Measurements from ENCODE around the gene ACSM6.
"Not testable (repeated sequence)": the region's sequence is repeated elsewhere in the genome, so short reads cannot be mapped to it uniquely, and the experiment has no call there.

The ACSM6 gene

DNA sequence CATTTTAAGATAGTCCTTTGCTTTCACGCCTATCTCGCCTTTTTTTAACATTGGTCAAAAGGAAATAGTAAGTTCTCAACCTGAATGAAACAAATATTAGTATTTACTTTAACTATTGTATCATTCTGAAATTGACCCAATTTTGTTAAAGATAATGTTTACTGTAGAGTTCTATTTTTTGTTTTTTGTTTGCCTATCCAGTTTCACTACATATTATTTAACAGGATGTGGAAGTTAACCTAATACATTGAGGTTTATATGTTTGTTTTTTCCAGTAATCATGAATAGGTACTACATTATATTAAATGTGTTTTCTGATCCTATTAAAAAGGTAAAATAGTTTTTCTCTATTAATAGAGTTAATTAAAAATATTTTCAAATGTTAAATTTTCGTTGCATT, 26.5 kb downstream of the ACSM6 start:
- DNase-seq: no peak

DNA sequence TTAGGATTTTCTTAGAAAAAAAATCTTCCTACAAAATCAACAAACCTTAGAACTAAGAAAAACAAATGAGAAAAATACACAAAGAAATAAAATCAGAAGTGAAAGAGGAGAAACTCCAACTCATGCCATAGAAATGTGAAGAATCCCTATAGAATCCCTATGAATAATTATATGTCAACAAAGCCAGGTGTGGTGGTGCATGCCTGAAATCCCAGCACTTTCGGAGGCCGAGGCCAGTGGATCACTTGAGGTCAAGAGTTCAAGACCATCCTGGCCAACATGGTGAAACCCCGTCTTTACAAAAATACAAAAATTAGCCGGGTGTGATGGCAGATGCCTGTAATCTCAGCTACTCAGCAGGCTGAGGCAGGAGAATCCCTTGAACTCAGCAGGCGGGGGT, 27.1 kb downstream of the ACSM6 start:
- DNase-seq: no peak

DNA sequence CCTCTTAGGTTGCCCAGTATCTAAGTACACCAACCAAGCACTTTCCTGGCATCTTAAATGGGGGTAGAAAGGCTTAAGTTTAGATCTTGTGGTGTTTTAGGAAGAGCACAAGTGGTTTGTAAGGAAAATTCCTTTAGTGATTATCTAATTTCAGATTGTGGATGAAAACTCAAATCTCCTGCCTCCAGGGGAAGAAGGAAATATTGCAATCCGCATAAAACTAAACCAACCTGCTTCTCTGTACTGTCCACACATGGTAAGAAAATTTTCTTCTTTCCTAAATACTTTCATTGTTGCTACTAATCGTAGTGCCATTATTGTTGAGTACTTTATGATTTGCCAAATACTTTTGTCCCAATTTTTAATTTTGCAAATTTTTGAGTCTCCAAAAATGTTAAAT, 31.1 kb downstream of the ACSM6 start:
- no peak for DNase-seq

DNA sequence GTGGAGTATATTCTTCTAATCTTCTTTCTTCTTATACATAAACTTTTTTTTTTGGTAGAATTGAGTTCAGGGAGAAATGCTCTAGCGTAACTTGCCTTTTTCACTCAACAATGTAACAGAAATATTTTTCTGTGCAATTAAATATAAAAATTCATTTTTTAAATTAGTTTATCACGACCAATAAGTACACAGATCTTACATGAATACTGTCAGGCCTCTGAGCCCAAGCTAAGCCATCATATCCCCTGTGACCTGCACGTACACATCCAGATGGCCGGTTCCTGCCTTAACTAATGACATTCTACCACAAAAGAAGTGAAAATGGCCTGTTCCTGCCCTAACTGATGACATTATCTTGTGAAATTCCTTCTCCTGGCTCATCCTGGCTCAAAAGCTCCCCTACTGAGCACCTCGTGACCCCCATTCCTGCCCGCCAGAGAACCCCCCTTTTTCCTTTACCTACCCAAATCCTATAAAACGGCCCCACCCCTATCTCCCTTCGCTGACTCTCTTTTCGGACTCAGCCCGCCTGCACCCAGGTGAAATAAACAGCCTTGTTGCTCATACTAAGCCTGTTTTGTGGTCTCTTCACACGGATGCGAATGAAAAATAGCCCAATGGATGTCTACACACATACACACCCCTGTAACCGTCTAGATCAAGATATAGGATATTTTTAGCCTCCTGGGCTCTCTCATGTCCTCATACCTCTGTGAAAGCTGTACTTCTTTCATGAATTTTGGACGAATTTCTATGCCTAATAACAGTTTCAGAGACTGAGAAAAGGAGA, 35.1 kb downstream of the ACSM6 start:
- DNase-seq: not testable (repeated sequence)

DNA sequence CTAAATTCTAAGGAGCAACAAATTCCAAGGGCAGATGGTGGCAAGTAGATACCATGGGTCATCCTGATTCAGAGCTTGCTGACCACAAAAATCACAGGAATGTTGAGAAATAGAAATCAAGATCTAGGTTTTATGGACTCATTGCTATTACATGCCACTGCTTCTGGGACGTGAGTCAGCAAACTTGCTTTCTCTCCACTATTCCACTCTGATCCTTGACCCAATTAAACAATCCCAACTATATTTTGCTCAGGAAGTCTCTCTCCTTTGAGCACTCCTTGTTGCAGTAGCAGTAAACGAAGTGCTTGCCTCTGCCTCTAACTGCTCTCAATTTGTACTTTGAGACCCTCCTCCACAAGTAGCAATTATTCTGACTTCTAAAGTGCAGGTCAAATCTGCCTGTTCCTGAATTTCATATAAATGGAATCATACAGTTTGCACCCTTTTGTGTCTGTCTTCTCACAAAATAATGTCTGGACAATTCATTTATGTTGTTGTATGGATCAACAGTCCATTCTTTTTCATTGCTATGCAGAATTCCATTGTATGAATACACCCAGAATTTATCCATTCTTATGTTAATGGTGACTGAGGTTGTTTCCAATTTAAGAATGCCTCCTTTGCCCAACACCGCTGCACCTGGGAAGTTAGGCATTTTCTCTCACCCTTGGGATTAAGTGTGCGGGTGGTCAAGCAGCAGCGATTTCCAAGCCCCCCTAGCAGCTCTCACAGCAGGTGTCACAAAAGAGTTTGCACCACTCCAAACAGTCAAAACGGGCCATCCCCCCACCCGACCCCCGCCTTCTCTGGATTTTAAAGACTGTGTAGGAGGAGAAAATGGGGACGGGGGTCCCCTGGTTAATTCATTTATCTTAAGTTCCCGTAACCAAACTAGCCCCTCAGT, 35.9 kb downstream of the ACSM6 start:
- DNase-seq: no peak

DNA sequence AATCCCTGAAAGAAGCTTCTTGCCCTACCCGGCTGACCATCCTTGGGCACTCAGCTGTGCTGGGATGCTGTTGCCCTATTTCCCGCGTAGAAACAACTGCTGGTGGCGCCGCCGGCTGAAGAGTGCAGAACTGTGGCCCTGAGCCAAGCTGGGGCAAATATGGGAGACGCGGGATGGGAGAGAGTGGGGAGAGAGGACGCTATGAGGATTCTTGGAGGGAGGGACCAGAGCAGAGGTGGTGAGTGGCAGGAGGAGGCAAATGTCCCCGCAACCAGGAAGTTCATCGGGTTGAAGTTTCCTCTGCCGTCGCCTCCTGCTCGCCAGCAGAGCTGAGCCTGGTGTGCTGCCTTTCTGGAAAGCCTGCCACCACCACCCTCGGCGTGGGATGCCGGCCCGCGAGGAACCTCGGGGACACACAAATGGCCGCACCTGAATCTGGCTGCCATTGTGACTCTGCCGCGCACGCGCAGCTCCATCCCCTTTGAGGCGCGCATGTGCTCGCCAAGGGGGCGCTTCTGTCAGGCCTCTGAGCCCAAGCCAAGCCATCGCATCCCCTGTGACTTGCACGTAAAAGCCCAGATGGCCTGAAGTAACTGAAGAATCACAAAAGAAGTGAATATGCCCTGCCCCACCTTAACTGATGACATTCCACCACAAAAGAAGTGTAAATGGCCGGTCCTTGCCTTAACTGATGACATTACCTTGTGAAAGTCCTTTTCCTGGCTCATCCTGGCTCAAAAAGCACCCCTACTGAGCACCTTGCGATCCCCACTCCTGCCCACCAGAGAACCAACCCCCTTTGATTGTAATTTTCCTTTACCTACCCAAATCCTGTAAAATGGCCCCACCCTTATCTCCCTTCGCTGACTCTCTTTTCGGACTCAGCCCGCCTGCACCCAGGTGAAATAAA, 36.9 kb downstream of the ACSM6 start:
- DNase-seq: not testable (repeated sequence)

DNA sequence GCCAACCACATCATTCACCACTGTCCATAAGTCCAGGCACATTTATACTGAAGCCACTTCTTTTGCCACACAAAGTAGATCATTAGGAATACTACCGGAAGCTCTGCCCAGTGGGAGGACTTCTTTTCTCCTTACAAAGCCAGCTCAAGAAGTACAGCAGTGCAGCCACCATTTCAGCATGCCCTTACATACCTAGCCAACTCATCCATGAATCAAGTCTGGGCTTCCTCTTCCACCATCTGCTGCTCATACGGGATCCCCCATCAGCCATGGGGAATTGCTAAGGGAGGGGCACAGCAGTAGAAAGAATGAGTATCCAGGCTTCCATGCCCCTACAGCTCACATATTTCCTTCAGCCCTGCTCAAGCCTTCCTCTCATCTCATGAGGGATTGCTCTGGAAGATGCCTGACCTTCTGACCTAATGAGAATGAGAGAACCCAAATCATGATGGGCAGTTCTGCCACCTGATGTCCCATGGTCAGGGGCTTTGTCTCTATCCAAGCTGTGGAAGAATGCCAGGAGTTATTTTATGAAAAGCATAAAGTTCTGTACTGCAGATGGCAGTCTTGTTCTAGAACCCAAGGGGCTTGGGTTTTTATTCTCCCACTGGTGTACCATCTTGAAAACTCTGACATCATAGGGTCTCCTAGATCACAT, 39.5 kb downstream of the ACSM6 start:
- no peak for DNase-seq

DNA sequence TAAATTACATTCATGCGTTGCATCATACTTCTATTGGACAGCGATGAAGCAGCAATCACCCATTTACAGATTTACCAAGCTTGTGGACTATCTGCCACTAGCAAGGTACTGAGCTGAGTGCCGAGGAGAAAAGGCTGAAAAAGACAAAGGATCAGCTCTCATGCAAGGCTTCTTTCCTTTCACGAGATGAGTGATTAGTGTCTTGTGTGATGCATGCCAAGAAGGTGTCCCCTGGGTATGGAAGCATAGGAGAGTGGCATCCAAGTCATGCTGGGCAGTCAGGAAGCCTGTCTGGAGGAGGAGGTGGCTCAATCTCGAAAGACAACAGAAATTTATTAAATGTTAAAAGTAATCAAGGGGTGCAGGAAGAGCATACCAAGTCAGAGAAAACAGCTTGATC, 40.9 kb downstream of the ACSM6 start:
- no peak for DNase-seq

DNA sequence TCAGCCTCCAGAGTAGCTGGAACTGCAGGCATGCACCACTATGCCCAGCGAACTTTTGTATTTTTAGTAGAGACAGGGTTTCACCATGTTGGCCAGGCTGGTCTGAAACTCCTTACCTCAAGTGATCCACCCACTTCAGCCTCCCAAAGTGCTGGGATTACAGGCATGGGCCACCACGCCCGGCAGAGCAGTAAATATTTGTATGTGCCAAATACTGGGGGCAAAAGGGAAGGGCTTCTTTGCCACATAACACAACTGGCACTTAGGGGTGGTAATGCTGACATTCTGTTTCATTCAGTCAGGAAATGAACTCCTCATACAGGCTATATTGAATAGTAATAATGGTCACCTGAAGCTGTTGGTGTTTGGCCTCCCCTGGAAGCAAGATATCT, 41.6 kb downstream of the ACSM6 start:
- no peak for DNase-seq

DNA sequence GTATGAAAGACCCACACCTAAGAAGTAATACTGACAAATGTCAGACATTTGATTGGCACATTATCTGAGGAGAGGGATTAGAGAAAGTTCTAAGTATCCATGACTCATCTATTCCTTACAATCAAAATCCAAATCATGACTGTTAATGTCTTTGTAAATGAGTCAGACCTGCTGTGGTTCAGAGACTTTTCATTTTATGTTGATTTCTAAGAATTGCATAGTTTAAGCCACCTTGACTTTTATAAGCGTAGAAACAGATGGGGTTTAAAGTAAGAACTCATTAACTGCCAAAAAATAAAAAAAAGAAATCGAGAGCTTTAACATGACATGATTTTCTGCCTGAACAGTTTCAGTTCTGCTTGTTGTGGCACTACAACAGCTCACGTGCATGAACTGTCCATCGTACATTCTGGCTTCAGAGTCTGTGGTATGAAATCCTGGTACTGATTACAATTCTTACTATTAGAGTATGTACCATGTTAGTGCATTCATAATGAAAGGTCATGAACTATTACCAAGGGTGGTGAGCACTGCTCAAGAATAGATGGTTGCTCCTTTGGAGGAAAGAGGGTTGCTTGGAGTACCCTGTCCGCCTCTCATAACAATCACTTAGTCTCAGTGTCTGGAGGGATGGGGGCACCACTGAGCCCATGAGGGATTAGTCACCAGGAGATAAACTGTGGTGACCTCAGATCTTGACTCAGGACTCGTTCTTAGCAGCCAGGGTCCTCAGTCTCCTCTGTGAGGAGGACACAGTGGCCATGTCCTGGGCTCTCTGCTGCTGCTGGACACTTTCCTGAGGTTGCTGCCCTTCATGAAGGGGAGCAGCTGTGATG, 42.2 kb downstream of the ACSM6 start:
- DNase-seq: no peak

DNA sequence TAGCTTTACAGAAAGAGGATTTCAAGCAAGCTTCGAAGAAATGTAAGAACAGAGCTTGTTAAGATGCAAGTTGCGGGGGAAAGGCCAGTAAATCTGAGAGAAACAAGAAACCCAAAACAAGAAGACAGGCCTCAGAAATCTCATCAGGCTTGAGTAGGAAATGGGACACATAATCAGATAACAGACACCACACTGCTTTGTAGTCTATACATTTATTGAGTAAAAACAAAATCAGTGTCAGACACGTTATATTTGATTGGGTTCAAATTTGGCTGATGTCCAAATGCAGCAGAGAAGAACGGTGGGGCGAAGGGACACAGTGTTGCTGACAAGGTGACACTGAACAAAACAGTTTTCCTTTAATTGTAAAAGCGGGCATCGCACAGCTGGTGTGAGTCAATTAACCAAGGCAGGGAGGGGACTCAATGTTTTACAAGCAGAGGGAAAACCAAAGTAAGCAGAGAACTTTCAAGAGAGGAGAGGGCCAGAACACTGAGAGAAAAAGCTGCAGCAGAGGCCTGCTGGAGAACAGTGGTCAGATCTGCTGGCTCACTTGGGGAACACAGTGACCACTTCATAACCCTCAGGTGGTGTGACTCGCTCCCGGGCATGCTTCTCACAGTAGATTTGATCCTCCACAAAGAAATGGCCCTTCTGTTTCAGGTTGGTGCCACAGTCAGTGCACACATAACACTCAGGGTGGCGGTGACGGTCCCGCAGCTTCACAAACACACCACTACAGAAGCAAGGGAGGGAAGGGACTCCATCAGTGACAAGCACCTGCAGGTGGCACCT, 43.5 kb downstream of the ACSM6 start:
- no peak for DNase-seq

DNA sequence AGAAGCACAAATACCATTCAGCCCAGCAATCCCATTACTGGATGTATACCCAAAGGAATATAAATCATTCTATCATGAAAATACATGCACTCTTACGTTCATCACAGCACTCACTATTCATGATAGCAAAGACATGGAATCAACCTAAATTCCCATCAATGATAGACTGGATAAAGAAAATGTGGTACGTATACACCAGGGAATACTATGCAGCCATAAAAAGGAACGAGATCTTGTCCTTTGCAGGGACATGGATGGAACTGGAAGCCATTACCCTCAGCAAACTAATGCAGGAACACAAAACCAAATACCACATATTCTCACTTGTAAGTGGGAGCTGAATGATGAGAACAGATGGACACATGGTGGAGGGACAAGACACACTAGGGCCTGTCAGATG, 46.1 kb downstream of the ACSM6 start:
- not testable (repeated sequence) for DNase-seq

DNA sequence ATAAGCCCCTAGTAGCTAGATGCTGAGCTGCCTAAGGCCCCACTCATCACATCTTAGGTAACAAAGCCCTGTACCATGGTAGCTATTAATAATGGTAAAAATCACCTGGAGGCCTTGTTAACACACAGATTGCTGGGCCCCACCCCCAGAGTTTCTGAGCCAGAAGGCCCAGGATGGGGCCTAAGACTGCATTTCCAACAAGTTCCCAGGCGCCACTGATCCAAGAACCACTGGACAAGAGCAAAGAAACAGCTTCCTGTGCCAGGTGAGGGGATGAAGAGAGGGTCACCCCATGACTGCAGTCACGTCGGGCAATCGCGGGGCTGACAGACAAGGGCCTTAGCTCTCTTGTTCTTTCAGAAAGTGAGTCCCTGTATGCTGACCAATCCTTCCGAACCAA, 46.8 kb downstream of the ACSM6 start:
- no peak for DNase-seq

DNA sequence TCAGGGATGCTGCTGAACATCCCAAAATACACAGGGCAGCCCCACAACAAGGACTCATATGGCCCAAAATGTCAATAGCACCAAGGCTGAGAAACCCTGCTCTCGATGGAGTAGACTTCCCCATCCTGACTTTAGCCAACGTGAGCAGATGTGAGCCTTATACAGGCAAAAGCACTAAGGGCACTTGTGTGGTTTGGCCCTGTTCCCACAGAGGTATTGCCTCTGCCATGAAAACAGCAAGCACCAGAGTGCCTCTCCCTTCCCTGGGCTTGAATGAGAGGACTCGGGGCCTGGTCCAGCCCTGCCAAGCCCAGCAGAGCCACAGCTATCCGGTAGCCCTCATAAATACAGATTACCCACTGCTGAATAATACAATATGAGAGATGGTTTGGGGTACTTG, 47.5 kb downstream of the ACSM6 start:
- no peak for DNase-seq

DNA sequence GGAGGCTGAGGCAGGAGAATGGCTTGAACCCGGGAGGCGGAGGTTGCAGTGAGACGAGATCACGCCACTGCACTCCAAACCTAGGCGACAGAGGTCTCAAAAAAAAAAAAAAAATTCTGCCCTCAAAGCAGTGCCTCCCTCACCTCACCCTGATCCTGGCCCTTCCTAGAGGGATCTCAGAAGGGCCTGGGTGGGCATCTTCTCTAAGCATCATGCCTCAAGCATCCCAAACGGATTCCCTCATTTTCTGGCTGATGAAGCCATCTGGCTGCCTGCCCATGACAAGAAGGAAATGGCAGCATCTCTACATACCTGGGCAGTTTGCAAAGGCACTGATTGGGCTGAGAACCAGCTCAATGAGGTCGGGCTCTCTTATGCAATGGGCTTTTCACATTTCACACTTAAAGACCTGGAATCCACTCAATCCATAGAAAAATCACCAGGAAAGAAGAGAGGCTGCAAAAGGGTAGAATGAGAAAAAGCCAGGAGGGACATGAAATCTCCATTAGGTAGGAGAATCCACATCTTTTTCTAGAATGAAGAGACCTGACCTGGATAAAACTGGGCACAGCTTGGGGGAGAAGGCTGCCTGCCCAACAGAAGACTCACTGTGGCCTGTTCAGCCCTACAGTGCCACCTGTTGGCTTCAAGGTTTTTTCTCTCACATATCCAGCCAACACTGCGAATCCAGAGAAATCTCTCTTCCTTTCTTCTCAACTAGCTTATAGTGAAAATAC, 48.7 kb downstream of the ACSM6 start:
- DNase-seq: peak in 1 of 2 donors; percentile 3

DNA sequence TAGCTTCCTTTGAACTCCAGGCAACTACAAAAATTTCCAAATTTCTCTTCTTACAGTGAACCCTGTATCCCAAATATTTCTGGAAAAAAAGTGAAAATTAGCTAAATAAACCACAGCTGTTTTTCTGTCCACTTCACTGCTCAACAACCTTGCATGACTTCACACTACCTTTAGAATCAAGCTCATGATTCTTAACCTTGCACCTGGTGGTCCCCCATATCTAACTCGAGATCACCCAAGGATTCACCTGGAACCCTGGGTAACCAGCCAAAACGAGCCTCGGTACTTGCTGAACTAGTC, 49.2 kb downstream of the ACSM6 start:
- DNase-seq: no peak

DNA sequence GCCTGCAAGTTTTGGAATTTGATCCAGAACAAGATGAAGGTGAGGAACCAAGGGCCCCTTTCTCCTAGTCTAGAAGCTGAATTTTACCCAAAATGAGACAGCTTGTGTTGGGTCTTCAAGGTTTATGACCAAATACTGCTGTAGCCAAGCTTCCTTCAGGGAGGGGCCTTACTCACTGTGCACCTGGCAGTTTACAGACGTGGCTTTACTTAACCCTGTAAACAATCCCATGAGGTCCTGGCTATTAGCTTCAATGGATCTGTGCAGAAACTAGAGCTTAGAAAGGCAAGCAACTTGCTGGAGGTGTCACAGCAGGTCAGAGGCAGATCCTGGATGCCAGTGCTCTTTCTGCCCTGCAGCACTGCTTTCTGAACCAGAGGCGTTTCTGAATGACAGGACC, 50.1 kb downstream of the ACSM6 start:
- no peak for DNase-seq

DNA sequence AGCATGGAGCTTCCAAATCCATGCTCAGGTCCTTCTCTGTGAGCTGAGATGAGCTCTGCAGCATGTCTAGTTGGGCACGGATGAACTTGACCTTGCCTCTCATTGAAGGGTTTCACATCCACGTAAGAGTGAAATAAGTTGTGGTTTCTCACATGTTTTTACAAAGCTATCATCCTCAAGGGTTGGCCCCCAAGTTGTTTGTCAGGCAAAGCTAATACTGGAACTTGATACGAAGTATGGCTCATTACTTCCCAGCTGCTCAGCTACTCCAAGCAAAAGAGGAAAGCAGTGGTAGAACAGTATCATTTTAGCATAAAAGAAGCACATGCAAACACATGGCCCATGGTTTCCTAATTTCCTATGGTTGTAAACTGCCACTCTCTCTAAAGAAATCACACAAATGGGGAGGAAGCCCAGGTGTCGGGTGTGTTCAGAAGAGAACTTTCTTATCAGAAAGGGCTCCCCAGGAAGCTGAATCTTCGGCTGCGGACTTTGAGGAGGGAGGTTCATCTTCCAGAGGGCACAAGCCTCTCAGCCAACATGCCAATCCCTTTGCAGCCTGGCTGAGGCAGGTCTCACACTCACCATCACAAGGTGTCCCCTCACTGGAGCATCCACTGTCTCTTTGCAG, 51.5 kb downstream of the ACSM6 start:
- no peak for DNase-seq

DNA sequence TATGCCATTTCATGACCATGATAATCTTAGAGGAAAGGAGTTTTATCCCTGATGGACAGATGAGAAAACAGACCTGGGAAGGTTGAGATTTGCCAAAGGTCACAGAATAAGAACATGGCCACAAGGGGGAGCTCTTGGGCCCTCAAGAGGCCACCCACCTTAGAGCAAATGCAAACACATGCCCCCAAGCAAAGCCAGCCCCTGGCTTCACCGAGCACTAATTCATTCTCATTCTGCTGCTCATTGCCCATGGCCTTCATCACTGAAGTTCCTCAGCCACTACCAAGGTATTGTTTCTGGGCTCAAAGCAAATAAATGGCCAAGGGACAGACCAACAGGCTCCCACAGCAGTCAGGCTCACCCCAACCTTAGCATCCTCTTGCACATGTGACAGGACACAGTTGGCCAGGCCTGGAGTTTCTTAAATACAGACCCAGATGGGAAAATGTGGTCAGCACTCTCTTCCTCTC, 52.6 kb downstream of the ACSM6 start:
- DNase-seq: peak; percentile 3 to 42
